ENCODE data around the gene KBTBD13. TPM values are rescaled to one million over a fixed set of nuclear protein-coding genes. Genes with fewer than 3 reads are reported as not detected.
"Not testable (repeated sequence)": the region's sequence is repeated elsewhere in the genome, so short reads cannot be mapped to it uniquely, and the experiment has no call there.

The KBTBD13 gene
- total RNA-seq, 3 donors from 2014 or later = 0.09 TPM; not detected in 2

DNA sequence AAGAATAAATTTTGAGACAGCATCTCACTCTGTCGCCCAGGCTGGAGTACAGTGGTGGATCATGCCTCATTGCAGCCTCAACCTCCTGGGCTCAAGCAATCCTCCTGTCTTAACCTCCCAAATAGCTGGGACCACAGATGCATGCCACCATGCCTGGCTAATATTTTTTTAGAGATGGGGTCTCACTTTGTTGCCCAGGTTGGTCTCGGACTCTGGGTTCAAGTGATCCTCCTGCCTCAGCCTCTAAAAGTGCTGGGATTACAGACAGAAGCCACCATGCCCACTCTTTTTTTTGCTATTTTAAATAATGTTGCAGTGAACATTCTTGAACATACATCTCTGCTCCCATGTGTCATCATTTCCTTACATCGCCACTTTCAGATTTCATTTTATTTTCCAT lies 38.1 kb upstream of the KBTBD13 start:
- no peak for ATAC-seq
- TF ChIP-seq, protein P1, sequence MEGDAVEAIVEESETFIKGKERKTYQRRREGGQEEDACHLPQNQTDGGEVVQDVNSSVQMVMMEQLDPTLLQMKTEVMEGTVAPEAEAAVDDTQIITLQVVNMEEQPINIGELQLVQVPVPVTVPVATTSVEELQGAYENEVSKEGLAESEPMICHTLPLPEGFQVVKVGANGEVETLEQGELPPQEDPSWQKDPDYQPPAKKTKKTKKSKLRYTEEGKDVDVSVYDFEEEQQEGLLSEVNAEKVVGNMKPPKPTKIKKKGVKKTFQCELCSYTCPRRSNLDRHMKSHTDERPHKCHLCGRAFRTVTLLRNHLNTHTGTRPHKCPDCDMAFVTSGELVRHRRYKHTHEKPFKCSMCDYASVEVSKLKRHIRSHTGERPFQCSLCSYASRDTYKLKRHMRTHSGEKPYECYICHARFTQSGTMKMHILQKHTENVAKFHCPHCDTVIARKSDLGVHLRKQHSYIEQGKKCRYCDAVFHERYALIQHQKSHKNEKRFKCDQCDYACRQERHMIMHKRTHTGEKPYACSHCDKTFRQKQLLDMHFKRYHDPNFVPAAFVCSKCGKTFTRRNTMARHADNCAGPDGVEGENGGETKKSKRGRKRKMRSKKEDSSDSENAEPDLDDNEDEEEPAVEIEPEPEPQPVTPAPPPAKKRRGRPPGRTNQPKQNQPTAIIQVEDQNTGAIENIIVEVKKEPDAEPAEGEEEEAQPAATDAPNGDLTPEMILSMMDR (IDR thresholded peaks at IDR 0.05) = no peak
- DNase-seq = no peak
- intact Hi-C loops (cut with DNase I, micrococcal nuclease) = loop anchor here in 1 of 2 donors (10.0 kb wide), 1 partner anchor 46 kb away; no protein-coding TSS in a partner anchor
- no peak overlapping the region for H3K4me3 ChIP-seq
- H3K4me1 ChIP-seq (ENCODE audit: low read depth) = peaks cover 13% of the 10 kb centered on the region
- no peaks in the 10 kb centered on the region for H3K36me3 ChIP-seq (ENCODE audit: low read depth)
- H3K9me3 ChIP-seq = no peaks in the 10 kb centered on the region

GRCh38 chr15:65038836-65039235 lies 37.7 kb upstream of the KBTBD13 start:
- TF ChIP-seq, protein P1 (IDR thresholded peaks at IDR 0.05) = no peak
- no peaks in the 10 kb centered on the region for H3K9me3 ChIP-seq
- H3K36me3 ChIP-seq (ENCODE audit: low read depth) = no peaks in the 10 kb centered on the region
- H3K4me3 ChIP-seq = no peak overlapping the region
- no peak for DNase-seq
- ATAC-seq = no peak
- H3K4me1 ChIP-seq (ENCODE audit: low read depth) = peaks cover 16% of the 10 kb centered on the region
- intact Hi-C loops (cut with DNase I, micrococcal nuclease) = loop anchor here in 1 of 2 donors (10.0 kb wide), 1 partner anchor 46 kb away; no protein-coding TSS in a partner anchor

DNA sequence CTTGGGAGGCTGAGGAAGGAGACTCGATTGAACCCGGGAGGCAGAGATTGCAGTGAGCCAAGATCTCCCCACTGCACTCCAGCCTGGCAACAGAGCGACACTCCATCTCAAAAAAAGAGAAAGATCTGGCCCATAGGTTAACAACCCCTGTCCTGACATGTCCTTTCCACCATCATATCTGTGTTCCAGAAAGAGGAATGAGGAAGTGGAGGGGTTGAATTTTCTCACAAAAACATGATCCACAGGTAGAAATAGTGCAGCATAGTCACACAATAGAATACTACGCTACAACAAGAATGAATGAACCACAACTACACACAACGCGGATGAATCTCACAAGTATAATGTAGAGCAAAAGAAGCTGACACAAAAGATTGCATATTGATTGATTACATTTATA lies 36.1 kb upstream of the KBTBD13 start:
- Histone ChIP-seq H3K4me1 (ENCODE audit: low read depth) (peaks cover 23% of the 10 kb centered on the region), H3K4me3 (no peak overlapping the region)

GRCh38 chr15:65041787-65042186 lies 34.8 kb upstream of the KBTBD13 start:
- peaks cover 23% of the 10 kb centered on the region for H3K4me1 ChIP-seq (ENCODE audit: low read depth)
- no peak for ATAC-seq

More for the DNA sequence above, 36.1 kb upstream of the KBTBD13 start:
- no peak for ATAC-seq
- Histone ChIP-seq H3K36me3 (ENCODE audit: low read depth) (no peaks in the 10 kb centered on the region), H3K9me3 (no peaks in the 10 kb centered on the region)
- TF ChIP-seq, protein P1 (IDR thresholded peaks at IDR 0.05) = no peak
- no peak for DNase-seq
- intact Hi-C loops (cut with DNase I, micrococcal nuclease) = no loop called here

DNA sequence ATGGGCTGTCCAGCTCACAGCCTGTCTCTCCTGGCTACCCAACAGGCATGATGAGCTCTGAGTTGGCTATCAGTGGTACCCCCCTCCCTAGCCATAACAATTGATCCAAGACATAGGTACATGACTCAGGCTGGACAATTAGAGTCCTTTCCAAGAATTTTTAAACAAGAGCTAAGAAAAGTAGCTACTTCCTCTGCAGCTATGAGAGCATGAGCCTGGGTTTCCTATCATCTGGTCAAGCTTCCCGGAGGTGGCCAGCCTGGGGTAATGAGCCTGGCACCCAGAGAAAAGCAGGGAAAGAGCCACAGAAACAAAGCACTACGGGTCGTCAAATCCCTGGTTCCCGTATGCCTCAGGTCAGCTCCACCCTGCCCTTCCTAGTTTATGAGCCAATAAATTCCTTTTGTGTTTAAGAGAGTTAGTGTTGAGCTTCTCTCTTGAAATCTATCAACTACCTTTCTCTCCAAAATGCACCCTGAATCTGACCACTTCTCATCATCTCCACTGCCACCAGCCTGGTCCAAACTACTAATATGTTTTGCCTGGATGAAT lies 33.7 kb upstream of the KBTBD13 start:
- intact Hi-C loops (cut with DNase I, micrococcal nuclease) = no loop called here
- no peak overlapping the region for H3K4me3 ChIP-seq
- no peaks in the 10 kb centered on the region for H3K36me3 ChIP-seq (ENCODE audit: low read depth)
- peak in 1 of 3 donors; percentile 67 for DNase-seq
- H3K4me1 ChIP-seq (ENCODE audit: low read depth) = peaks cover 23% of the 10 kb centered on the region
- peak; percentile 67 for ATAC-seq
- TF ChIP-seq, protein P1 (IDR thresholded peaks at IDR 0.05) = no peak
- no peaks in the 10 kb centered on the region for H3K9me3 ChIP-seq

More at GRCh38 chr15:65041787-65042186, 34.8 kb upstream of the KBTBD13 start:
- TF ChIP-seq, protein P1 (IDR thresholded peaks at IDR 0.05) = no peak
- no peaks in the 10 kb centered on the region for H3K36me3 ChIP-seq (ENCODE audit: low read depth)
- H3K4me3 ChIP-seq = no peak overlapping the region
- no peaks in the 10 kb centered on the region for H3K9me3 ChIP-seq
- no peak for DNase-seq
- intact Hi-C loops (cut with DNase I, micrococcal nuclease) = no loop called here

GRCh38 chr15:65044218-65044617 lies 32.3 kb upstream of the KBTBD13 start:
- H3K4me1 ChIP-seq (ENCODE audit: low read depth) = peaks cover 23% of the 10 kb centered on the region
- H3K4me3 ChIP-seq; H3K36me3 ChIP-seq (ENCODE audit: low read depth); H3K9me3 ChIP-seq; intact Hi-C loops (cut with DNase I, micrococcal nuclease): not testable (repeated sequence)
- DNase-seq (peak in 2 of 3 donors; percentile 65 to 76), ATAC-seq (peak; percentile 63)
